PC-9 (cell line): ENCODE data around the gene HBG1.
"Not testable (repeated sequence)": the region's sequence is repeated elsewhere in the genome, so short reads cannot be mapped to it uniquely, and the experiment has no call there.

ENCODE experiments used
- EZH2 ChIP-seq: fragments of 200-600 bp; sonication (generic); IDR thresholded peaks from 2 replicates; pipeline ENCODE4 v1.8.0; 2017; ENCODE audit warnings: antibody characterized with exemption, low read depth
- TF ChIP-seq, protein P1 (sequence below): fragments of 200-600 bp; sonication (generic); conservative IDR thresholded peaks from 2 replicates; pipeline ENCODE4 v1.6.1; 2017; ENCODE audit warnings: mixed run types, antibody characterized with exemption, mild to moderate bottlenecking, moderate library complexity

DNA sequence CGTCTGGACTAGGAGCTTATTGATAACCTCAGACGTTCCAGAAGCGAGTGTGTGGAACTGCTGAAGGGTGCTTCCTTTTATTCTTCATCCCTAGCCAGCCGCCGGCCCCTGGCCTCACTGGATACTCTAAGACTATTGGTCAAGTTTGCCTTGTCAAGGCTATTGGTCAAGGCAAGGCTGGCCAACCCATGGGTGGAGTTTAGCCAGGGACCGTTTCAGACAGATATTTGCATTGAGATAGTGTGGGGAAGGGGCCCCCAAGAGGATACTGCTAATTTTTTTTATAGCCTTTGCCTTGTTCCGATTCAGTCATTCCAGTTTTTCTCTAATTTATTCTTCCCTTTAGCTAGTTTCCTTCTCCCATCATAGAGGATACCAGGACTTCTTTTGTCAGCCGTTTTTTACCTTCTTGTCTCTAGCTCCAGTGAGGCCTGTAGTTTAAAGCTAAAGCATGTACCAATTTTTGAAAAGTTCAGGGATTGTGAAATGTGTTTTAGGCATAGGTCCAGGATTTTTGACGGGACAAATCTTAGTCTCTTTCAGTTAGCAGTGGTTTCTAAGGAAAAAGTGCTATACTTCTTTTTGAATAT is at the start of gene HBG1:
- TF ChIP-seq, protein P1, sequence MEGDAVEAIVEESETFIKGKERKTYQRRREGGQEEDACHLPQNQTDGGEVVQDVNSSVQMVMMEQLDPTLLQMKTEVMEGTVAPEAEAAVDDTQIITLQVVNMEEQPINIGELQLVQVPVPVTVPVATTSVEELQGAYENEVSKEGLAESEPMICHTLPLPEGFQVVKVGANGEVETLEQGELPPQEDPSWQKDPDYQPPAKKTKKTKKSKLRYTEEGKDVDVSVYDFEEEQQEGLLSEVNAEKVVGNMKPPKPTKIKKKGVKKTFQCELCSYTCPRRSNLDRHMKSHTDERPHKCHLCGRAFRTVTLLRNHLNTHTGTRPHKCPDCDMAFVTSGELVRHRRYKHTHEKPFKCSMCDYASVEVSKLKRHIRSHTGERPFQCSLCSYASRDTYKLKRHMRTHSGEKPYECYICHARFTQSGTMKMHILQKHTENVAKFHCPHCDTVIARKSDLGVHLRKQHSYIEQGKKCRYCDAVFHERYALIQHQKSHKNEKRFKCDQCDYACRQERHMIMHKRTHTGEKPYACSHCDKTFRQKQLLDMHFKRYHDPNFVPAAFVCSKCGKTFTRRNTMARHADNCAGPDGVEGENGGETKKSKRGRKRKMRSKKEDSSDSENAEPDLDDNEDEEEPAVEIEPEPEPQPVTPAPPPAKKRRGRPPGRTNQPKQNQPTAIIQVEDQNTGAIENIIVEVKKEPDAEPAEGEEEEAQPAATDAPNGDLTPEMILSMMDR = not testable (repeated sequence)
- not testable (repeated sequence) for TF ChIP-seq EZH2
